Measurements from ENCODE around the gene PPP6R2. TPM values are rescaled to one million over a fixed set of nuclear protein-coding genes. Genes with fewer than 3 reads are reported as not detected.

Gene PPP6R2
- polyA plus RNA-seq, 3 donors, result 9.1 to 74.5 (median 10.3) TPM

DNA sequence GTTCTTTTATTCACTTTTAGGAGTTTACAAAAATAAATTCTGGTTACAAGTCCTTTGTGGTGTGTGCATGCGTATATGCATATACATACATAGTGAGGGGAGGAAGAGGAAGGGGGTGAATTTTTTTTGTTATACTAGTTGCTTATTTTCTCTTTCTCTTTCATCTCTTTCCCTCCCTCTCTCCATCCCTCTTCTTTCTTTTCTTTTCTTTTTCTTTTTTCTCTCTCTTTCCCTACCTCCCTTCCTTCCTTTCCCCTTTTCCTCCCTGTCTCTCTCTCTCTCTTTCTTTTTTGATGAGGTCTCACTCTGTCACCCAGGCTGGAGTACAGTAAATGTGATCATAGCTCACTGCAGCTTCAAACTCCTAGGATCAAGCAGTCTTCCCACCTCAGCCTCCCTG is 14.1 kb downstream of the PPP6R2 start:
- no peak overlapping the region for H3K4me3 Mint-ChIP-seq
- Histone ChIP-seq H3K4me1 (ENCODE audit: control insufficient read depth in 1 of 2, insufficient read depth in 2 of 2, low read length in 2 of 2) (no peaks in the 10 kb centered on the region), H3K27me3 (ENCODE audit: control insufficient read depth in 2 of 2, insufficient read depth in 2 of 2, low read length in 2 of 2) (no peaks in the 10 kb centered on the region), H3K79me2 (ENCODE audit: insufficient read depth, low read length) (peaks cover 83% of the 10 kb centered on the region), H4K20me1 (ENCODE audit: insufficient read depth, low read length) (peaks cover 90% of the 10 kb centered on the region), H3K9me3 (replicated peaks in 1 of 2; ENCODE audit: control insufficient read depth in 1 of 2, insufficient read depth in 1 of 2, low read length in 2 of 2) (no peaks in the 10 kb centered on the region), H3K4me2 (replicated peaks; ENCODE audit: extremely low read depth, low read length, poor library complexity, severe bottlenecking) (no peak overlapping the region), H3K9ac (ENCODE audit: insufficient read depth, low read length, poor library complexity, severe bottlenecking) (no peak overlapping the region), H2AFZ (ENCODE audit: insufficient read depth, low read depth, low read length, poor library complexity, severe bottlenecking) (no peak overlapping the region), H3K4me3 (replicated peaks in 1 of 3; ENCODE audit: low read depth in 2 of 3, low read length in 3 of 3) (no peak overlapping the region), H3K27ac (ENCODE audit: low read depth in 1 of 2, low read length in 2 of 2) (no peak overlapping the region), H3K36me3 (replicated peaks in 1 of 2; ENCODE audit: control insufficient read depth in 1 of 2, insufficient read depth in 2 of 2, low read length in 2 of 2) (peaks cover 21 to 48% of the 10 kb centered on the region in 2 donors)
- H3K27me3 Mint-ChIP-seq (ENCODE audit: low read depth in 3 of 3), result no peaks in the 10 kb centered on the region
- no CpG with 5 or more reads among the region's 1 CpG for WGBS (ENCODE audit: insufficient coverage)
- intact Hi-C loops (cut with micrococcal nuclease), result loop anchor here in 1 of 2 donors (10.0 kb wide), 1 partner anchor 138 kb away; no protein-coding TSS in a partner anchor
- peak overlapping the region in 1 of 7 donors; percentile 78 for H3K27ac Mint-ChIP-seq
- TF ChIP-seq, protein P1, sequence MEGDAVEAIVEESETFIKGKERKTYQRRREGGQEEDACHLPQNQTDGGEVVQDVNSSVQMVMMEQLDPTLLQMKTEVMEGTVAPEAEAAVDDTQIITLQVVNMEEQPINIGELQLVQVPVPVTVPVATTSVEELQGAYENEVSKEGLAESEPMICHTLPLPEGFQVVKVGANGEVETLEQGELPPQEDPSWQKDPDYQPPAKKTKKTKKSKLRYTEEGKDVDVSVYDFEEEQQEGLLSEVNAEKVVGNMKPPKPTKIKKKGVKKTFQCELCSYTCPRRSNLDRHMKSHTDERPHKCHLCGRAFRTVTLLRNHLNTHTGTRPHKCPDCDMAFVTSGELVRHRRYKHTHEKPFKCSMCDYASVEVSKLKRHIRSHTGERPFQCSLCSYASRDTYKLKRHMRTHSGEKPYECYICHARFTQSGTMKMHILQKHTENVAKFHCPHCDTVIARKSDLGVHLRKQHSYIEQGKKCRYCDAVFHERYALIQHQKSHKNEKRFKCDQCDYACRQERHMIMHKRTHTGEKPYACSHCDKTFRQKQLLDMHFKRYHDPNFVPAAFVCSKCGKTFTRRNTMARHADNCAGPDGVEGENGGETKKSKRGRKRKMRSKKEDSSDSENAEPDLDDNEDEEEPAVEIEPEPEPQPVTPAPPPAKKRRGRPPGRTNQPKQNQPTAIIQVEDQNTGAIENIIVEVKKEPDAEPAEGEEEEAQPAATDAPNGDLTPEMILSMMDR (IDR thresholded peaks at IDR 0.05), result no peak
- peaks cover 0 to 2% (median 0%) of the 10 kb centered on the region in 7 donors for H3K9me3 Mint-ChIP-seq
- no peak for DNase-seq
- H3K36me3 Mint-ChIP-seq, result peaks cover 36 to 54% of the 10 kb centered on the region in 2 donors
- peaks cover 3% of the 10 kb centered on the region for H3K4me1 Mint-ChIP-seq

DNA sequence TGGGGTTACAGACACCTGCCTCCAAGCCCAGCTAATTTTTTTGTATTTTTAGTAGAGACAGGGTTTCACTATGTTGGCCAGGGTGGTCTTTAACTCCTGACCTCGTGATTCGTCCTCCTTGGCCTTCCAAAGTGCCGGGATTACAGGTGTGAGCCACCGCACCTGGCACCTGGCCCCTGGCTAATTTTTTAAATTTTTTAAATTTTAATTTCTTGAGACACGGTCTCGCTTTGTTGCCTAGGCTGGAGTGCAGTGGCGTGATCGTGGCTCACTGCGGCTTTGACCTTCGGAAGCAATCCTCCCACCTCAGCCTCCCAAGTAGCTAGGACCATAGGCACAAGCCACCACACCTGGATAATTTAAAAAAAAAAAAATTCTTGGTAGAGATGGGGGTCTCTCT is 14.6 kb downstream of the PPP6R2 start:
- Mint-ChIP-seq H3K27me3 (ENCODE audit: low read depth in 3 of 3) (no peaks in the 10 kb centered on the region), H3K4me1 (peaks cover 4% of the 10 kb centered on the region), H3K4me3 (no peak overlapping the region), H3K27ac (no peak overlapping the region), H3K9me3 (peaks cover 0 to 2% (median 0%) of the 10 kb centered on the region in 7 donors), H3K36me3 (peaks cover 32 to 52% of the 10 kb centered on the region in 2 donors)
- no peak for DNase-seq
- peaks cover 90% of the 10 kb centered on the region for H4K20me1 ChIP-seq (ENCODE audit: insufficient read depth, low read length)
- no peak overlapping the region for H3K4me2 ChIP-seq (replicated peaks; ENCODE audit: extremely low read depth, low read length, poor library complexity, severe bottlenecking)
- no peak overlapping the region for H3K9ac ChIP-seq (ENCODE audit: insufficient read depth, low read length, poor library complexity, severe bottlenecking)
- no peaks in the 10 kb centered on the region for H3K4me1 ChIP-seq (ENCODE audit: control insufficient read depth in 1 of 2, insufficient read depth in 2 of 2, low read length in 2 of 2)
- no peaks in the 10 kb centered on the region for H3K9me3 ChIP-seq (replicated peaks in 1 of 2; ENCODE audit: control insufficient read depth in 1 of 2, insufficient read depth in 1 of 2, low read length in 2 of 2)
- TF ChIP-seq, protein P1 (IDR thresholded peaks at IDR 0.05), result no peak
- no peaks in the 10 kb centered on the region for H3K27me3 ChIP-seq (ENCODE audit: control insufficient read depth in 2 of 2, insufficient read depth in 2 of 2, low read length in 2 of 2)
- H3K27ac ChIP-seq (ENCODE audit: low read depth in 1 of 2, low read length in 2 of 2), result no peak overlapping the region
- intact Hi-C loops (cut with micrococcal nuclease), result loop anchor here in 1 of 2 donors (10.0 kb wide), 1 partner anchor 137 kb away; no protein-coding TSS in a partner anchor
- WGBS (ENCODE audit: insufficient coverage), result 92% methylated on average over 3 of the region's 10 CpGs
- peaks cover 84% of the 10 kb centered on the region for H3K79me2 ChIP-seq (ENCODE audit: insufficient read depth, low read length)
- no peak overlapping the region for H3K4me3 ChIP-seq (replicated peaks in 1 of 3; ENCODE audit: low read depth in 2 of 3, low read length in 3 of 3)
- no peak overlapping the region for H2AFZ ChIP-seq (ENCODE audit: insufficient read depth, low read depth, low read length, poor library complexity, severe bottlenecking)
- peaks cover 20 to 47% of the 10 kb centered on the region in 2 donors for H3K36me3 ChIP-seq (replicated peaks in 1 of 2; ENCODE audit: control insufficient read depth in 1 of 2, insufficient read depth in 2 of 2, low read length in 2 of 2)
